Retina (tissue), 1 donor: ENCODE results near the gene PRKCI.

Source experiments
- DNase-seq: peaks from one replicate; pipeline ENCODE4 v3.0.0-alpha.2; 2016

Gene PRKCI

DNA sequence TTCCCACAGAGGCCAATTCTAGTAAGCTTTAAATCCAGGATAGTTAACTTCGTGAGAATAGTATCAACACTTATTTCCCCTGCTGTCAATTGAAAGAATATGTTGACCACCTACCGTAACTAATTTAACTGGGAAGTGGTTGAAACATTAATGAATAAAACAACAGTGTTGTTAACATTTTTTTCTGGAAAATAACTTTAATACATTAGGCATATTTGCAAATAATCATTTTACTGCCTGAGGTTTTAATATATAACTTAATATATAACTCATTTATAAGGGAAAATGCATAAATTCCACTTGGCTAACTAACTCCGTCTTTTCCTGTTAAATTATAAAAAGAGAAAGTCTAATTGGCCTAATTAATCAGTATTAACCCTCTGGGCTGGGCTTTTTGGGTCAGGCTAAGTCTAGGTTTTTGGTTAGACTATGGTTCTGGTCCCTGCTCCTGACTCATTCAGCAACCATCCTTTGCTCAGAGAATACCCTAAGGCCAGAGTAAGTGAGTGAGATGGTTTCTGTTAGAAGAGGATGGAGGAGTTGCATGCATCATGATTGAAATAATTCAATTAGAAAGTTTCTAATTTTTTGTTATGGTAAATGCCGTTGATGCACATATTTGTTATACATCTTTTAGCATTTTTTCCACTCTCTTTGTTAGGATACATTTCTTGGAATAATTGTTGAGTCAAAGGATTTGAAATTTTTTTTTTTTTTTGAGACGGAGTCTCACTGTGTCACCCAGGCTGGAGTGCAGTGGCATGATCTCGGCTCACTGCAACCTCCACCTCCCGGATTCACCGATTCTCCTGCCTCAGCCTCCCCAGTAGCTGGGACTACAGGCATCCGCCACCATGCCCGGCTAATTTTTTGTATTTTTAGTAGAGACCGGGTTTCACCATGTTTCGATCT is 124.5 kb downstream of the PRKCI start:
- no peak for DNase-seq

- DNase-seq = no peak
These were observed 128.5 kb downstream of the PRKCI start for GRCh38 chr3:170350515-170351413.

- DNase-seq = no peak
These were observed 130.7 kb downstream of the PRKCI start for GRCh38 chr3:170352936-170353335.

- DNase-seq = no peak
These were observed 131.3 kb downstream of the PRKCI start for GRCh38 chr3:170353485-170353884.

GRCh38 chr3:170354760-170355159 is 132.5 kb downstream of the PRKCI start:
- peak; percentile 36 for DNase-seq
